ENCODE measurements around the gene PDK4. TPM values are rescaled to one million over a fixed set of nuclear protein-coding genes. Genes with fewer than 3 reads are reported as not detected.
A peak's percentile ranks its signal among the peaks of the same experiment; 100 is the strongest.
"Not testable (repeated sequence)": the region's sequence is repeated elsewhere in the genome, so short reads cannot be mapped to it uniquely, and the experiment has no call there.

PDK4 gene
- total RNA-seq, 1 donor from 2014 or later: 0.52 TPM

- TF ChIP-seq, protein P1, sequence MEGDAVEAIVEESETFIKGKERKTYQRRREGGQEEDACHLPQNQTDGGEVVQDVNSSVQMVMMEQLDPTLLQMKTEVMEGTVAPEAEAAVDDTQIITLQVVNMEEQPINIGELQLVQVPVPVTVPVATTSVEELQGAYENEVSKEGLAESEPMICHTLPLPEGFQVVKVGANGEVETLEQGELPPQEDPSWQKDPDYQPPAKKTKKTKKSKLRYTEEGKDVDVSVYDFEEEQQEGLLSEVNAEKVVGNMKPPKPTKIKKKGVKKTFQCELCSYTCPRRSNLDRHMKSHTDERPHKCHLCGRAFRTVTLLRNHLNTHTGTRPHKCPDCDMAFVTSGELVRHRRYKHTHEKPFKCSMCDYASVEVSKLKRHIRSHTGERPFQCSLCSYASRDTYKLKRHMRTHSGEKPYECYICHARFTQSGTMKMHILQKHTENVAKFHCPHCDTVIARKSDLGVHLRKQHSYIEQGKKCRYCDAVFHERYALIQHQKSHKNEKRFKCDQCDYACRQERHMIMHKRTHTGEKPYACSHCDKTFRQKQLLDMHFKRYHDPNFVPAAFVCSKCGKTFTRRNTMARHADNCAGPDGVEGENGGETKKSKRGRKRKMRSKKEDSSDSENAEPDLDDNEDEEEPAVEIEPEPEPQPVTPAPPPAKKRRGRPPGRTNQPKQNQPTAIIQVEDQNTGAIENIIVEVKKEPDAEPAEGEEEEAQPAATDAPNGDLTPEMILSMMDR (conservative IDR thresholded peaks at IDR 0.05; ENCODE audit: low read depth, low read length): no peak
- no peak for DNase-seq (ENCODE audit: low read depth)
- no peak overlapping the region for H3K4me3 ChIP-seq (ENCODE audit: low read depth, low read length)
Measured at GRCh38 chr7:95605275-95605674, 9.0 kb upstream of the PDK4 start.

DNA sequence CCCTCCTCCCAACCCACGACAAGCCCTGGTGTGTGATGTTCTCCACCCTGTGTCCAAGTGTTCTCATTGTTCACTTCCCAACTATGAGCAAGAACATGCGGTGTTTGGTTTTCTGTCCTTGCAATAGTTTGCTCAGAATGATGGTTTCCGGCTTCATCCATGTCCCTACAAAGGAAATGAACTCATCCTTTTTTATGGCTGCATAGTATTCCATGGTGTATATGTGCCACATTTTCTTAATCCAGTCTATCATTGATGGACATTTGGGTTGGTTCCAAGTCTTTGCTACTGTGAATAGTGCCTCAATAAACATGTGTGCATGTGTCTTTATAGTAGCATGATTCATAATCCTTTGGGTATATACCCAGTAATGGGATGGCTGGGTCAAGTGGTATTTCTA is 8.5 kb upstream of the PDK4 start:
- DNase-seq (ENCODE audit: low read depth); H3K4me3 ChIP-seq (ENCODE audit: low read depth, low read length): not testable (repeated sequence)

- DNase-seq (ENCODE audit: low read depth): not testable (repeated sequence)
Measured at GRCh38 chr7:95604397-95604796, 8.1 kb upstream of the PDK4 start.

GRCh38 chr7:95602421-95602820 is 6.1 kb upstream of the PDK4 start:
- DNase-seq (ENCODE audit: low read depth): no peak
- H3K4me3 ChIP-seq (ENCODE audit: low read depth, low read length): no peak overlapping the region
- TF ChIP-seq, protein P1 (conservative IDR thresholded peaks at IDR 0.05; ENCODE audit: low read depth, low read length): no peak

More at GRCh38 chr7:95604397-95604796, 8.1 kb upstream of the PDK4 start:
- H3K4me3 ChIP-seq (ENCODE audit: low read depth, low read length): not testable (repeated sequence)

DNA sequence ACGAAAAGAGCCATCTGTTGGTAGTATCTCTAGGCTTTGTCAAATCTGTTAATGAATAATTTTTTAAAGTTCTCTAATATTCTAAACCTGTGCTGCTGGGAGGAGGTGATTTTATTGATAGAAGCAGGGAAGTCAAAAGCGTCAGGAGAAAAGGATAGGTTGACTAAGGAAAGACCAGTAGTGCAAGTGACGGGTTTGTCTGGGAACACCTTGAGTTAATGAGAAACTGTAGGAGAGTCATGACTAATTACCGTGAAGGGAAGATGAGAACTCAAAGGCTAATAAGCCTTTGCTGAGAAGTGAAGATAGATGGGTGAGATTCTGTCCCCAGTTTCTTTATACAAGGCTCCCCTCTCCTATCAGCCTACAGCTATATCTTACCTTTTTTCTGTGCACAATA is 5.0 kb upstream of the PDK4 start:
- no peak overlapping the region for H3K4me3 ChIP-seq (ENCODE audit: low read depth, low read length)
- TF ChIP-seq, protein P1 (conservative IDR thresholded peaks at IDR 0.05; ENCODE audit: low read depth, low read length): no peak
- no peak for DNase-seq (ENCODE audit: low read depth)

DNA sequence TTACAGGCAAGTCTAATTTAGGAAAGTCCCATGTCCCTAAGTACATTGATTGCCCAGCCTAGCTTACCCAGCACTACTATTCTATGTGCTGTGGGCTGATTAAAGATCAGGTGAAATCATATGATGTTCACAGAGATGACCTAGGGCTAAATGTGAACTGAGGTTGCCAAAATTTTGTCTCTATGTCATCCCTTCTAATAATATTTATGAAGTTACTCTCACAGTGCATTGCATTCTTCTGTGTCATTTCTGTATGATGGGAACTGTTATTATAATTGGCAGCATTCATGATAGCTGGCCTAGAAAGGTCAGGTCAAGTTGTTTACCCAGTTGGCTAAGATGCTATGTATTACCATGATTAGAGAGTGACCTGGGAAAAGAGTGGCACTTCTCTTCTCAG is 2.8 kb upstream of the PDK4 start:
- no peak overlapping the region for H3K4me3 ChIP-seq (ENCODE audit: low read depth, low read length)
- TF ChIP-seq, protein P1 (conservative IDR thresholded peaks at IDR 0.05; ENCODE audit: low read depth, low read length): no peak
- no peak for DNase-seq (ENCODE audit: low read depth)

- no peak for DNase-seq (ENCODE audit: low read depth)
- TF ChIP-seq, protein P1 (conservative IDR thresholded peaks at IDR 0.05; ENCODE audit: low read depth, low read length): no peak
- no peak overlapping the region for H3K4me3 ChIP-seq (ENCODE audit: low read depth, low read length)
Measured at GRCh38 chr7:95598511-95598910, 2.2 kb upstream of the PDK4 start.

DNA sequence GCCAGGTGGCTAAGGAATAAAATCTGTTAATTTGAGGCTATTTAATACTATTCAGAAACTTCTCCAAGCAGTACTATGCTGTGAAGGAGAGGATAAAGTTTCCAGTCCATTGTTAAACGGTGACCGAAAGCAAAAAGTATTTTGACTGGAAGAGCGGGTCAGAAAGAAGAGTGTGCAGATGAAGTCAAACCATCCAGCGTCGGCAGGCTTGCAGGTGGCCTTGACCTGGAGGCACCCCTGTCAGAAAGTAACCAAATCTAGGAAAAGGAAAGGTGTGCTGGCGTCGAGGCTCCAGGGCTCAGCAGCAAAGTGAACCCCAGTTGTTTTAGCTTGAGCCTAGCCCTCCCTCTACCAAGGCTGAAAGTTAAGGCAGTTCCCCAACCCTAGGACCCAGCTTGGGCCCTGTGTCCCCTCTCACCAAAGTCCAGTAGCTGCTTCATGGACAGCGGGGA is 544 bp downstream of the PDK4 start:
- TF ChIP-seq, protein P1 (conservative IDR thresholded peaks at IDR 0.05; ENCODE audit: low read depth, low read length): no peak
- H3K4me3 ChIP-seq (ENCODE audit: low read depth, low read length): peak overlapping the region; percentile 71
- DNase-seq (ENCODE audit: low read depth): no peak
